IMR-90 (cell line): Measurements from ENCODE around the gene NCOA3. TPM values are rescaled to one million over a fixed set of nuclear protein-coding genes. Genes with fewer than 3 reads are reported as not detected.

Experiments
- ATAC-seq: fragments of 200-7000 bp; cut with Tn5 transposase; 2 replicates; pipeline ENCODE4 v1.9.1; 2020; ENCODE audit warnings: low read depth, mild to moderate bottlenecking, moderate library complexity
- BruUV-seq: library from RNA; stranded (reverse); fragments of 400-500 nt; replicated peaks from 2 replicates; lab custom pipeline; 2021; lab: Mats Ljungman, UMichigan
- CTCF ChIA-PET: fragments of 300-600 bp; formaldehyde crosslinking; extraction: SDS; loops from one replicate; lab custom pipeline; 2021; ENCODE audit warnings: antibody characterized with exemption; lab: Yijun Ruan, JAX
- POLR2A ChIA-PET: fragments of 300-600 bp; sonication (Branson Sonifier 250); formaldehyde crosslinking; loops from one replicate; lab custom pipeline; 2022; ENCODE audit warnings: antibody characterized with exemption; ENCODE audit not compliant: unreplicated experiment; lab: Charles Lee
- DNase-seq: peaks from one replicate; pipeline ENCODE4 v3.0.0; 2013
- H2AFZ ChIP-seq: replicated peaks from 2 replicates; pipeline ENCODE3; 2013; ENCODE audit warnings: low read length, mild to moderate bottlenecking; ENCODE audit not compliant: poor library complexity
- H2AK5ac ChIP-seq: 2 replicates; pipeline ENCODE4 v1.6.1; 2013; ENCODE audit warnings: low read depth, low read length, inconsistent platforms
- H2AK9ac ChIP-seq: replicated peaks from 2 replicates; pipeline ENCODE3; 2013; ENCODE audit warnings: mild to moderate bottlenecking, low read depth, low read length, moderate library complexity; ENCODE audit not compliant: poor library complexity
- H2BK120ac ChIP-seq: 2 replicates; pipeline ENCODE4 v1.6.1; 2013; ENCODE audit warnings: low read depth, low read length, inconsistent platforms
- H2BK15ac ChIP-seq: 3 replicates; pipeline ENCODE4 v1.6.1; 2013; ENCODE audit warnings: low read depth, low read length, inconsistent platforms
- H2BK20ac ChIP-seq: 2 replicates; pipeline ENCODE4 v1.6.1; 2013; ENCODE audit warnings: low read depth, mild to moderate bottlenecking, inconsistent platforms, low read length, moderate library complexity
- H2BK5ac ChIP-seq: 2 replicates; pipeline ENCODE4 v1.6.1; 2013; ENCODE audit warnings: mild to moderate bottlenecking, low read depth, low read length, inconsistent platforms; ENCODE audit not compliant: poor library complexity, severe bottlenecking
- H3K14ac ChIP-seq: replicated peaks from 2 replicates; pipeline ENCODE4 v1.6.1; 2013; ENCODE audit warnings: low read depth, low read length, inconsistent platforms
- H3K18ac ChIP-seq: 2 replicates; pipeline ENCODE4 v1.6.1; 2013; ENCODE audit warnings: low read depth, low read length, control low read depth
- H3K23ac ChIP-seq: 2 replicates; pipeline ENCODE4 v1.6.1; 2013; ENCODE audit warnings: low read depth, low read length, inconsistent platforms
- H3K27ac ChIP-seq: 2 replicates; pipeline ENCODE4 v1.5.1; 2013; ENCODE audit warnings: mild to moderate bottlenecking, control low read depth, low read length; ENCODE audit not compliant: insufficient read depth
- H3K27me3 ChIP-seq: 2 replicates; pipeline ENCODE4 v1.6.1; 2013; ENCODE audit warnings: low read length; ENCODE audit not compliant: control insufficient read depth, insufficient read depth
- H3K36me3 ChIP-seq: 2 replicates; pipeline ENCODE4 v1.6.1; 2013; ENCODE audit warnings: low read length, mixed read lengths; ENCODE audit not compliant: control insufficient read depth, insufficient read depth
- H3K4ac ChIP-seq: 2 replicates; pipeline ENCODE4 v1.6.1; 2013; ENCODE audit warnings: low read depth, low read length, inconsistent platforms
- H3K4me1 ChIP-seq: 2 replicates; pipeline ENCODE4 v1.6.1; 2013; ENCODE audit warnings: low read length, mixed read lengths; ENCODE audit not compliant: control insufficient read depth, insufficient read depth
- H3K4me2 ChIP-seq: 2 replicates; pipeline ENCODE4 v1.6.1; 2013; ENCODE audit warnings: low read depth, mild to moderate bottlenecking, control low read depth, low read length, moderate library complexity
- H3K4me3 ChIP-seq: 2 replicates; pipeline ENCODE4 v1.5.1; 2013; ENCODE audit warnings: low read depth, mild to moderate bottlenecking, control low read depth, low read length, moderate library complexity; ENCODE audit not compliant: insufficient read depth
- H3K56ac ChIP-seq: 2 replicates; pipeline ENCODE4 v1.6.1; 2013; ENCODE audit warnings: low read length, inconsistent platforms; ENCODE audit not compliant: insufficient read depth; ENCODE audit errors: extremely low read depth
- H3K79me1 ChIP-seq, 2 experiments: 2 replicates each; pipeline ENCODE4 v1.6.1; 2013; ENCODE audit warnings: low read length in 2 of 2, inconsistent platforms in 1 of 2, low read depth in 1 of 2
- H3K9ac ChIP-seq: 2 replicates; pipeline ENCODE4 v1.6.1; 2013; ENCODE audit warnings: low read depth, low read length, control low read depth
- H3K9me1 ChIP-seq: 2 replicates; pipeline ENCODE4 v1.6.1; 2013; ENCODE audit warnings: low read length, inconsistent platforms; ENCODE audit not compliant: insufficient read depth
- H3K9me3 ChIP-seq: 2 replicates; pipeline ENCODE4 v1.6.1; 2013; ENCODE audit warnings: low read length; ENCODE audit not compliant: control insufficient read depth, insufficient read depth
- H4K20me1 ChIP-seq: 2 replicates; pipeline ENCODE4 v1.6.1; 2013; ENCODE audit warnings: low read length, inconsistent platforms; ENCODE audit not compliant: insufficient read depth
- H4K5ac ChIP-seq: 2 replicates; pipeline ENCODE4 v1.6.1; 2013; ENCODE audit warnings: mild to moderate bottlenecking, low read depth, low read length, control low read depth
- H4K8ac ChIP-seq, 2 experiments: 2 replicates each; pipeline ENCODE4 v1.6.1; 2013; ENCODE audit warnings: low read depth in 2 of 2, low read length in 2 of 2, control low read depth in 1 of 2, inconsistent platforms in 1 of 2
- H4K91ac ChIP-seq: 2 replicates; pipeline ENCODE4 v1.6.1; 2013; ENCODE audit warnings: low read depth, low read length, inconsistent platforms; ENCODE audit not compliant: insufficient read depth
- BHLHE40 ChIP-seq: fragments of 150-350 bp; IDR thresholded peaks from 2 replicates; pipeline ENCODE4 v1.6.1; 2016; ENCODE audit warnings: mild to moderate bottlenecking, low read depth, low read length
- CEBPB ChIP-seq: IDR thresholded peaks from 2 replicates; pipeline ENCODE4 v1.6.1; 2012; ENCODE audit warnings: low read depth, low read length, improper control_type of control experiment
- CHD1 ChIP-seq: IDR thresholded peaks from 2 replicates; pipeline ENCODE4 v1.6.1; 2012; ENCODE audit warnings: low read depth, low read length, improper control_type of control experiment
- CTCF ChIP-seq: conservative IDR thresholded peaks from 2 replicates; pipeline ENCODE4 v1.5.1; 2012; ENCODE audit warnings: mild to moderate bottlenecking, low read depth, low read length, improper control_type of control experiment
- ELK1 ChIP-seq: fragments of 150-350 bp; IDR thresholded peaks from 2 replicates; pipeline ENCODE4 v1.6.1; 2016; ENCODE audit warnings: low read depth, mild to moderate bottlenecking, low read length, moderate library complexity, borderline replicate concordance
- MAFK ChIP-seq: IDR thresholded peaks from 2 replicates; pipeline ENCODE4 v1.6.1; 2012; ENCODE audit warnings: low read depth, low read length, improper control_type of control experiment
- MXI1 ChIP-seq: IDR thresholded peaks from 2 replicates; pipeline ENCODE4 v1.6.1; 2012; ENCODE audit warnings: low read depth, mild to moderate bottlenecking, low read length, moderate library complexity, borderline replicate concordance
- NFE2L2 ChIP-seq: fragments of 150-350 bp; IDR thresholded peaks from 2 replicates; pipeline ENCODE4 v1.6.1; 2016; ENCODE audit warnings: low read depth, mild to moderate bottlenecking, low read length
- POLR2A ChIP-seq: IDR thresholded peaks from 2 replicates; pipeline ENCODE4 v1.6.1; 2012; ENCODE audit warnings: mild to moderate bottlenecking, low read depth, low read length
- RAD21 ChIP-seq: IDR thresholded peaks from 2 replicates; pipeline ENCODE4 v1.6.1; 2012; ENCODE audit warnings: low read length, improper control_type of control experiment
- RFX5 ChIP-seq: IDR thresholded peaks from 2 replicates; pipeline ENCODE4 v1.8.0; 2012; ENCODE audit warnings: low read depth, mild to moderate bottlenecking, low read length, moderate library complexity
- WGBS, 2 experiments: methylation state at CpG; one replicate each; pipeline versions ENCODE4 v1.1.5 to v1.1.7; 2013; ENCODE audit warnings: missing lambda C conversion rate in 2 of 2; ENCODE audit not compliant: insufficient read length in 1 of 2; ENCODE audit errors: extremely low coverage in 2 of 2; 5-methylcytosine and 5-hydroxymethylcytosine counted together
- dilution Hi-C: fragments of 300-500 bp; cut with HindIII; formaldehyde crosslinking; loops from one replicate; pipeline ENCODE4 v1.14.3; 2018; ENCODE audit warnings: low sequenced_read_pairs; ENCODE audit not compliant: unreplicated experiment
- in situ Hi-C: fragments of 300-500 bp; cut with MboI; formaldehyde crosslinking; loops from 3 replicates; pipeline ENCODE4 v1.14.3; 2019; ENCODE audit warnings: low sequenced_read_pairs, inconsistent platforms, mixed read lengths
- intact Hi-C: fragments of 100-400 bp; cut with micrococcal nuclease; formaldehyde crosslinking; loops from 2 replicates; pipeline ENCODE4 v1.10.0; 2022
- polyA plus RNA-seq, 3 experiments: library from polyadenylated mRNA; depleted of rRNA; stranded (reverse); fragments of >200 nt; gene quantifications; 2 replicates each; pipeline ENCODE4 v1.2.3, GENCODE V29; 2012; ENCODE audit warnings: low replicate concordance in 1 of 3
- total RNA-seq: library from RNA; depleted of rRNA; stranded (reverse); fragments of >200 nt; gene quantifications from 2 replicates; pipeline ENCODE4 v1.2.3, GENCODE V29; 2012

The NCOA3 gene
- total and polyA plus RNA-seq, 2 of the 4 experiments (the other 2 are of a cell fraction), result 8.8 to 29.0 TPM

- ATAC-seq, result no peak
- Histone ChIP-seq H4K5ac (no peak overlapping the region), H3K23ac (no peak overlapping the region), H3K27me3 (no peaks in the 10 kb centered on the region), H2BK5ac (no peak overlapping the region), H3K4ac (no peak overlapping the region), H4K20me1 (peaks cover 13% of the 10 kb centered on the region; the same call in 1 of the 2 replicates), H3K79me1 (peaks cover 0 to 16% of the 10 kb centered on the region in 2 experiments; a peak in 3 of 4 replicates), H2BK20ac (no peak overlapping the region), H2BK15ac (no peak overlapping the region), H3K4me1 (peaks cover 7% of the 10 kb centered on the region), H3K27ac (no peak overlapping the region), H3K9me3 (no peaks in the 10 kb centered on the region), H3K56ac (no peak overlapping the region), H2AK5ac (no peak overlapping the region), H2BK120ac (no peak overlapping the region), H3K18ac (no peak overlapping the region), H3K14ac (no peak overlapping the region), H3K9ac (no peak overlapping the region), H4K91ac (no peak overlapping the region), H3K4me2 (no peak overlapping the region), H2AFZ (no peak overlapping the region), H3K4me3 (no peak overlapping the region), H3K36me3 (no peaks in the 10 kb centered on the region), H2AK9ac (no peak overlapping the region), H3K9me1 (no peaks in the 10 kb centered on the region), H4K8ac (no peak overlapping the region)
- POLR2A ChIA-PET, result no interaction called here
- no TSS peak for BruUV-seq
- TF ChIP-seq CHD1 (no peak), MAFK (no peak), CEBPB (no peak), ELK1 (no peak), POLR2A (no peak), RFX5 (no peak), BHLHE40 (no peak), CTCF (no peak), RAD21 (no peak), NFE2L2 (no peak), MXI1 (no peak)
- DNase-seq, result no peak
- dilution Hi-C loops (no loop called here), intact Hi-C loops (no loop called here), in situ Hi-C loops (no loop called here)
- CTCF ChIA-PET, result no interaction called here
- whole genome bisulfite sequencing, 2 experiments, result 100% methylated on average over 1 of the region's 6 CpGs; no CpG with 5 or more reads in 1 of the 2 experiments
Observed at GRCh38 chr20:47498606-47499005, 3.1 kb upstream of the NCOA3 start.
